GM12801 (cell line): ENCODE data around the gene ABCD1.

ENCODE experiments used
- CTCF ChIP-seq: IDR thresholded peaks from one replicate; pipeline ENCODE4 v1.5.1; 2011; ENCODE audit warnings: control low read depth; ENCODE audit not compliant: insufficient read length; ENCODE audit errors: extremely low read depth

The ABCD1 gene

GRCh38 chrX:153773218-153773611, 48.6 kb downstream of the ABCD1 start:
- TF ChIP-seq CTCF, result no peak

GRCh38 chrX:153773741-153774575, 49.3 kb downstream of the ABCD1 start:
- TF ChIP-seq CTCF, result no peak

- TF ChIP-seq CTCF, result no peak
Observed at GRCh38 chrX:153774576-153775292, 50.1 kb downstream of the ABCD1 start.

- TF ChIP-seq CTCF, result no peak
Observed at GRCh38 chrX:153775293-153776119, 50.9 kb downstream of the ABCD1 start.

- TF ChIP-seq CTCF, result no peak
Observed at GRCh38 chrX:153776120-153776599, 51.5 kb downstream of the ABCD1 start.

- no peak for TF ChIP-seq CTCF
Observed at GRCh38 chrX:153776611-153777045, 52.0 kb downstream of the ABCD1 start.
